ENCODE data around the gene EXD1.
A peak's percentile ranks its signal among the peaks of the same experiment; 100 is the strongest.

DNA sequence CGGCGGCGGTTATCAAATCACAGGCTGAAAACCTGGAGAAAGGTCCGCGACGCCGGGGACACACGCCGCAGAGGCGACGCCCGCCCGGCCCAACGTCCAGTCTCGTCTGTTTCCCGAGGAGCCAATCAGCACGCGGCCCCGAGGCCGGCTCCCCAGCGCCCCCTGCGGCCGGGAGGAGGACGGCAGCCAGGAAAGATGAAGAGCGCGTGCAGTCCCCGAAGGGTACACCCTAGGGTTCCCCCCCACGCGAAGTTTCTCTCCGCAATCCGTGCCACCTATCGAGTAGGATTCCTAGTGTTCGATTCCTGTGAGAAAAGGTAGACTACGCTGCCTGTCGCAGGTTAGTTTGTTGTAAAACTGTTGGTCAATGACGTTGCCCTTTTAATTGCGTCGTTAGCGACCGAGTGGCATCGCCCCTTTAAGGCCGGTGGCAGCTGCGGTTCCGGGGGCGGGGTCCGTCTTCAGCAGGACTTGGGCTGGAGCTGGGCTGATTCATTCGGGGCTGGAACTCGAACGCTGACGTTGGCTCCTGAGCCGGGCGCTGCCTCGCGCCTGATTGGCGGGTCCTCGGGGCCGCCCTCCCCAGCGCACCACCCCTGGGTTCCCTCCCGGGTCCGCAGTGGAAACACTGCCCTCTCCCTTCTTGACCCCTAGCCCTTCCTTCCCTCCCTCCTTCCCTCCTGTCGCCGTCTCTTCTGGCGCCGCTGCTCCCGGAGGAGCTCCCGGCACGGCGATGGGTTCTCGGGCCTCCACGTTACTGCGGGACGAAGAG, at the start of gene EXD1, which contains the start of gene CHP1:
- TF ChIP-seq, protein P1, sequence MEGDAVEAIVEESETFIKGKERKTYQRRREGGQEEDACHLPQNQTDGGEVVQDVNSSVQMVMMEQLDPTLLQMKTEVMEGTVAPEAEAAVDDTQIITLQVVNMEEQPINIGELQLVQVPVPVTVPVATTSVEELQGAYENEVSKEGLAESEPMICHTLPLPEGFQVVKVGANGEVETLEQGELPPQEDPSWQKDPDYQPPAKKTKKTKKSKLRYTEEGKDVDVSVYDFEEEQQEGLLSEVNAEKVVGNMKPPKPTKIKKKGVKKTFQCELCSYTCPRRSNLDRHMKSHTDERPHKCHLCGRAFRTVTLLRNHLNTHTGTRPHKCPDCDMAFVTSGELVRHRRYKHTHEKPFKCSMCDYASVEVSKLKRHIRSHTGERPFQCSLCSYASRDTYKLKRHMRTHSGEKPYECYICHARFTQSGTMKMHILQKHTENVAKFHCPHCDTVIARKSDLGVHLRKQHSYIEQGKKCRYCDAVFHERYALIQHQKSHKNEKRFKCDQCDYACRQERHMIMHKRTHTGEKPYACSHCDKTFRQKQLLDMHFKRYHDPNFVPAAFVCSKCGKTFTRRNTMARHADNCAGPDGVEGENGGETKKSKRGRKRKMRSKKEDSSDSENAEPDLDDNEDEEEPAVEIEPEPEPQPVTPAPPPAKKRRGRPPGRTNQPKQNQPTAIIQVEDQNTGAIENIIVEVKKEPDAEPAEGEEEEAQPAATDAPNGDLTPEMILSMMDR (IDR thresholded peaks at IDR 0.05), result peak; percentile 97
- no peak for TF ChIP-seq EZH2 (IDR thresholded peaks at IDR 0.05)
